C4-2B (cell line): ENCODE data around the gene TRUB1.

Experiments
- ZFX ChIP-seq: fragments of 450-650 bp; IDR thresholded peaks from 2 replicates; pipeline ENCODE4 v1.6.1; 2017
- TF ChIP-seq, protein P1 (sequence below): fragments of 450-650 bp; conservative IDR thresholded peaks from 2 replicates; pipeline ENCODE4 v1.5.1; 2017; ENCODE audit warnings: mild to moderate bottlenecking

DNA sequence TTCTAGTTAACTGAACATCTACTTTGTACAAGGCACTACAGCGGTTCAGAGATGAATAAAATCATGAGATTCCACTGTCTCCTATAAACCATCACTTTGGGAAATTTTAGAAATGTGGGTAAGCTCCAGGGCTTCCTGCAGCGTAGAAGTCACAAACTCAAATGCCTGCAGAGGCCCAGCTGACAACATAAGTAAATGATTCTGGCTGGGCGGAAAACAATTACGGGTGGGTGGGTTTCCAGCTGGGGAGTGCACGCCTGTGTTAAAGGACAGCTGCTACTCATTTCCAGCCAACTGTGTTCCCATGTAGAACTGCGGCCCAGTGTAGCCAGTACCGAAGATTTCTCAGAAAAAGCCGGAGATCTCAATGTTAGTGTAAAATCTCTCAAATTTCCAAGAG, 85.7 kb downstream of the TRUB1 start:
- TF ChIP-seq, protein P1, sequence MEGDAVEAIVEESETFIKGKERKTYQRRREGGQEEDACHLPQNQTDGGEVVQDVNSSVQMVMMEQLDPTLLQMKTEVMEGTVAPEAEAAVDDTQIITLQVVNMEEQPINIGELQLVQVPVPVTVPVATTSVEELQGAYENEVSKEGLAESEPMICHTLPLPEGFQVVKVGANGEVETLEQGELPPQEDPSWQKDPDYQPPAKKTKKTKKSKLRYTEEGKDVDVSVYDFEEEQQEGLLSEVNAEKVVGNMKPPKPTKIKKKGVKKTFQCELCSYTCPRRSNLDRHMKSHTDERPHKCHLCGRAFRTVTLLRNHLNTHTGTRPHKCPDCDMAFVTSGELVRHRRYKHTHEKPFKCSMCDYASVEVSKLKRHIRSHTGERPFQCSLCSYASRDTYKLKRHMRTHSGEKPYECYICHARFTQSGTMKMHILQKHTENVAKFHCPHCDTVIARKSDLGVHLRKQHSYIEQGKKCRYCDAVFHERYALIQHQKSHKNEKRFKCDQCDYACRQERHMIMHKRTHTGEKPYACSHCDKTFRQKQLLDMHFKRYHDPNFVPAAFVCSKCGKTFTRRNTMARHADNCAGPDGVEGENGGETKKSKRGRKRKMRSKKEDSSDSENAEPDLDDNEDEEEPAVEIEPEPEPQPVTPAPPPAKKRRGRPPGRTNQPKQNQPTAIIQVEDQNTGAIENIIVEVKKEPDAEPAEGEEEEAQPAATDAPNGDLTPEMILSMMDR, result no peak
- TF ChIP-seq ZFX, result no peak
